ENCODE results near the gene NKAIN2. TPM values are rescaled to one million over a fixed set of nuclear protein-coding genes. Genes with fewer than 3 reads are reported as not detected.

The NKAIN2 gene
- total RNA-seq, 1 donor, result 16.7 TPM

DNA sequence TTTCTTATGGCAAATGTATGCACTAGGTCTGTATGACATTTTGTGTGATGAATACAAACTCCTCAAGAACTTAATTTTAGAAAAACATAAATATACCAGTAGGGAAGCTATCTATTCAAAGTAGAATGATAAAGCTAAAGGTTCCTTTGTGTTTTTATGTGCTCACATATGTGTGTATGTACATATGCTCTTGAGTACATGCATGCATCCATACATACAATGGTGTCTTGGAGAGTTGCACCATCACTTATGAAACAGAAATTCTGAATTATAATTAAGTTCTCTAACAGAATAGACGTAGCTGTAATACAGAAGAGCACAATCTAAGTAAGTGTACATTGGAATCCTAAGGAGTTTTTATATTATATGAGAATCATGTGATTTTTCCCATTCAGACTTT is 2.3 kb downstream of the NKAIN2 start:
- DNase-seq (ENCODE audit: low read depth in 2 of 3, low spot score in 2 of 3), result no peak

DNA sequence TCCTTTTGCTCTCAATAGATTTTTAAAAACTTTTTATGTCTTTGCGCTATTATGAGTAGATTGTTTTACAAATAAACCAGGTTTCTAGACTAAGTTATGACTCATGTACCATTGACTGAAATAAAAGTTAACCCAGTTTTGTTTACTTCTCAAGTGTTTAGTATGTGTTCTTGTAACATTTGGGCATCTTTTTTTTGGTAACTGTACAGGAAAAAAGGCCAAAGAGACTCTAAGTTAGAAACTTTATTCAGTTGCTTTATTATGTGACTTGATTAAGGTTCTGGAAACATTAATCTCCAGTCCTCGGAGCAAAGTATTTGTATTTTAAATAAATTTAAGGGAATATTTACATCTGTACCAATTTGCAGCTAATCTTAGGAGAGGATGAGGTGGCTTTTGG is 2.9 kb downstream of the NKAIN2 start:
- DNase-seq (ENCODE audit: low read depth in 2 of 3, low spot score in 2 of 3), result no peak

DNA sequence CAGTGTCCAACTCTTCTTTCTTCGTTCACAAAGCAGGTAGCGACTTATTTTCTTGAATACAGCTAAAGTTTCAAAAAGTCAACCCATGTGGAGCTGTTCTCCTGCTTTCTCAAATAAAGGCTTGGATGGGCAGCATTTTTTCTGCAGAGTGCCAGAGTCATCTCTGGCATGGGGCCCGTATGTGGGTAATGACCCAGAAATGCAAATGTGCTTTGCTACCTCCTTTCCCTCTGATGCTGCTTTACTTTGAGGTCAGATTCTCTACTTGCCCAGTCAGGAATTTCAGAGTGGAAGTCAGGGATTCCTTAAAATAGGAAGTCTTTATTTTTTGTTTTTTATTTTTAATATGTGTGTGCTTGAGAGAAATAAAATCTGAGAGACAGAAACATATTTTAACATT is 4.9 kb downstream of the NKAIN2 start:
- DNase-seq (ENCODE audit: low read depth in 2 of 3, low spot score in 2 of 3), result peak in 1 of 3 donors; percentile 49

DNA sequence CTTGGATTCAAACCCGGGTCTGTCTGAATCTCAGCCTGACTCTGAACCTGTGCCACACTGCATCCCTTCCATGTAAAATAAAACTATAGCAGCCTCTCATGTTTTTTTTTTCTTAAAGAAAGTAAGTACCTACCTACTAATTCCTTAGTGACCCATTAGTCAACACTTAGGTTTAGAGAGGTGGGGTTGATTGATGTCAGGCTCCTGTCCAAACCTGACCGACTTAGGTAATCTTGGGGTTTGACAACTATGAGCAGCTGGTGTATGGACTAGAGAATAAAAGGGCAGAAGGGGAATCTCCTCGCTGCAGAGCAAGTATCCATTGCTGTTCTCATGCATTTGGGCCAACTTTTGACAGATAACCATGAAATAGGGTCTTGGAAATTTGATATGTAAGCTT is 6.5 kb downstream of the NKAIN2 start:
- DNase-seq (ENCODE audit: low read depth in 2 of 3, low spot score in 2 of 3), result no peak

DNA sequence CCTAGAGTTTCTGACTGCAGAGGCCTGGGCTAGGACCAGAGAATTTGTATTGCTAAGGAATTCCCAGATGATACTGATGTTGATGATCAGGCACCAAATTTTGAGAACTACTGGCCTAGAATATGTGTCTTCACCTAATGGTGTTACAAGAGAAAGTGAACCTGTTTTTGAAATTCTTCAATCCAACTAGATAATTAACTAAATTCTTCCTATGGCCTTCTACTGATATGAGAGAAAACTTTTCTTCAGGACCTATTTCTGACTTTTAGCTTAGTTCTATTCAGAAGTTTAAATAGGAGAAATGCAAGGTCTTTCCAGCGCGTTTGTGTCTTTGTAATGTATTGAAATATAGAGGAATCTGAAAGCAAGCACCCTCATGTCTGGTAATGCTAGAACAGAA is 7.3 kb downstream of the NKAIN2 start:
- no peak for DNase-seq (ENCODE audit: low read depth in 2 of 3, low spot score in 2 of 3)

DNA sequence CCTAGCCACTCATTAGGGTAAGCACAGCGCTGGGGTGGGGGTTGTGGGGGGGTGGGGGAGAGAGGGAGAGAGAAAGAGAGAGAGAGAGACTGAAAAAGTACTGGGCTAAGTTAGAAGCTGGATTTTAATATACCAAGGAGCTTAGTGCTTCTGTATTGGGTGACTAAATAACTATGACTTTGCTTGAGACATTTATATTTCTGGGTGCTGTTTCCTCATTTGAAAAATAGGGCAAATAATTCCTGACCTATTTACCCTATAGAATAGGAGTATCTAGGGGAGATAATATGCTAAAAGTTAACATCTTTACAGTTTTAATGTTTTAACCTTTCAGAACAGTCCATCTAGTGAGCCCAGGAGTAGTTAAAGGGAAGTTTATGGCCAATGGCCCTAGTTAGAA is 7.7 kb downstream of the NKAIN2 start:
- DNase-seq (ENCODE audit: low read depth in 2 of 3, low spot score in 2 of 3), result no peak

DNA sequence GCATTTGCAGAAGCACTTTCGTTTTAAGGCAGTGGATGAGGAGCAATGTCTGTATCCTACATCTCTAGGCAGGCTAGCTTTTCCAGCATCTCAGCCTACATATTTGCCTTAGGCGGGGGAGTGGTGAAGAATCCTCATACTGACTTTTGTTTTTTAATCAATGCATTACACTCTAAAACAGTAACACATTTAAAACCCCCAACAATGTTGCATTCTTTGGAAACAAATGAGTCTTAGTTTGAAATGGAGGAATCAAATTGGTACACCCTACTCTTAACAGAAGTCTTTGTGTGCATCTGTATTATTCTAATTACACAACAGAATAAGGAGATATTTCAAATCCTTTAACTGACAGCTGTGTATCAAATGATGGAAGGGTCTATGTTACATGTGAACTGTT is 9.0 kb downstream of the NKAIN2 start:
- no peak for DNase-seq (ENCODE audit: low read depth in 2 of 3, low spot score in 2 of 3)

DNA sequence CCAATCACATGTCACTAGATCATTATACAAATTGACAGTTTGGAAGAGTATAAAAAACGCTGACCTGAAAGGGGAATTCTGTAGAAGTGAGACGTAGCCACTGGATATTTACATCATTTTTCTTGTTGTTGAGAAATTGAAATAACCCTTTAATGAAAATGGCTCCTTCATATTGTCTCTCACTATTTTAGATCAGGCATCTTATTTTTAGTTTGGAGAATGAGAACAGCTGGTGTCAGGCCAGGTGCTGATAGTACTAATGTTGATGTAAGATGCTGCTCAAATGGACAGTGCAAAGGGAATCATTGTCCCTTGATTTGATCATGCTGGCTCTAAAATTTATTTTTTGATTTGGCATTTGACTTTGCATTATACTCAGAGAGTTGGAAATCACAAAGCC is 17.4 kb downstream of the NKAIN2 start:
- DNase-seq (ENCODE audit: low read depth in 2 of 3, low spot score in 2 of 3), result no peak

DNA sequence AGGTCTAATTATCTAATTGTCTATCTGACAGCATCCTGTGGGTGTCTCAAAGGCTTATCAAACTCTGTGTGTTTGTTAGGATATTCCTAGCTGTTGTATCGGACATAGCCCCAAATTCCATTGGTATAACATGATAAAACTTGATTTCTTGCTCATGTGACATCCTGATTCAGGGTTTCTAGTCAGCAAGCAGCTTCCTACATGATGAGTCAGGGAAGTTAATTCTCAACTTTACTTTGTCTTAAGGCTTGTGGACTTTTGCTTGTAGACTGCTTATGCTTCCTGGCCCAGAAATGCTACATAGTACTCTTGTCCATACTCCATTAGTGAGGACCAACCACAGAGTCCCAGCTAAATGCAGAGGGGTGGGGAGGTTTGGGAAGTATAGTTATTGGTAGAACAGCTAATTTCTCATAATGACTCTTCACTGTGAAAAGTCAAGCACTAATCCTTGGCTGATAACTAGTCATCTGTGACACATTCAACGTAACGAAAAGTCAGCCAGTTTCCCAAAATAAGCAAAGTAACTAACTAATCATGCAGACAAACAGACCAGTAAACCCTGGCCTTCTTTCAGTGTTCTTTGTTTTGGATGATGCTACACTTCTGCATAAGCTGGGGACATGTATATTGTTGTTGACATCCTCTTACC is 25.8 kb downstream of the NKAIN2 start:
- DNase-seq (ENCODE audit: low read depth in 2 of 3, low spot score in 2 of 3), result peak in 2 of 3 donors; percentile 40 to 56

DNA sequence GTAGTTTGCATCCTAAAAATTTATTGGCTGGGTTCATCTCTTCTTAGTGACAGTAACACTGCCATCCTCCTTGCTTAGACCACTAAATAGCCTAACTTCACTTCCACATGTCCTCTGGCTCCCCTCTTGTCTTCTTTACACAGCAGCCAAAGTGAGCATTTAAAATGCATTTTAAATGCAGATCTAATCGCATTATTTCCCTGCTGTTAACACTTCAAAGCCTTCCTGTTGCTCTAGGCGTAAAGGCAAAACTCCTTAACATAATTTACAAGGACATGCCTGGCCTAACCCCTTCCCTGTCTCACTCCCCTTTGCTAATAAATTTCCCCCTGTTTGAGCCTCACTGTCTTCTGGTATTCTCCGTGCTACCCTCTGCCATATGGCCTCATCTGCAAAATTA is 26.5 kb downstream of the NKAIN2 start:
- DNase-seq (ENCODE audit: low read depth in 2 of 3, low spot score in 2 of 3), result no peak

DNA sequence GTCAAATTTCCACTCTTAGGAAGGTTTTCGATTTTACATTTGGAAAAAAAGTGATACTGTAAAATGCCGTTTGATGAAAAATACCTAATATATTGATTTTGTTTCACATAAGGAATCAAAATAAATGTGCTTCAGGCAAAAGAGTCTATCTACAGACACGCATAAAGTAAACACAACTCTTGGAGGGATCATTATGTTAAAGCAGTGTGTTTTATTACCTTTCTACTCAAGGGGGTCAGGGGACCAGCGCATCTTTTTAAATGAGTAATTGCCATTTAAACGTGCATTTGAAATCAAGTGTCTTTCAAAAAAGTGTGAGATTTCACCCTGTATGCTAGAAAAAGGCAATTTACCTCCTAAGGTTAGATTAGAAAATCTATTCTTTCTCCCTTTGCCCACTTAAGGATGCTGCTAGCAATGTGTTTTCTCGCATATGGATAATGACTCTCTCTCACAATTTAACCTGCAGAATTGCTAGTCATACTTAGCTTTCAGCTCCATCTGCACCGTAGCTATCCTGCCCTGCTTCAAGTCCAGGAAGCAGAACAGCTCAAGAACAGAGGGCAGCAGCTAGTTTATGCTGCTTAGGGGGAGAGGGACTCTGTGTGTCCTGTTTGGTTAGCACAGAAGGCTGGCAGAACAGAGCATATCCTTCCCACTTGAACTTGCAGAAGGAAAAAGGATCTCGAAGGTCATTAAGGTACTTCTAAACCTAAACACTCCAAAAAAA is 35.0 kb downstream of the NKAIN2 start:
- DNase-seq (ENCODE audit: low read depth in 2 of 3, low spot score in 2 of 3), result peak in 2 of 3 donors; percentile 62 to 68

DNA sequence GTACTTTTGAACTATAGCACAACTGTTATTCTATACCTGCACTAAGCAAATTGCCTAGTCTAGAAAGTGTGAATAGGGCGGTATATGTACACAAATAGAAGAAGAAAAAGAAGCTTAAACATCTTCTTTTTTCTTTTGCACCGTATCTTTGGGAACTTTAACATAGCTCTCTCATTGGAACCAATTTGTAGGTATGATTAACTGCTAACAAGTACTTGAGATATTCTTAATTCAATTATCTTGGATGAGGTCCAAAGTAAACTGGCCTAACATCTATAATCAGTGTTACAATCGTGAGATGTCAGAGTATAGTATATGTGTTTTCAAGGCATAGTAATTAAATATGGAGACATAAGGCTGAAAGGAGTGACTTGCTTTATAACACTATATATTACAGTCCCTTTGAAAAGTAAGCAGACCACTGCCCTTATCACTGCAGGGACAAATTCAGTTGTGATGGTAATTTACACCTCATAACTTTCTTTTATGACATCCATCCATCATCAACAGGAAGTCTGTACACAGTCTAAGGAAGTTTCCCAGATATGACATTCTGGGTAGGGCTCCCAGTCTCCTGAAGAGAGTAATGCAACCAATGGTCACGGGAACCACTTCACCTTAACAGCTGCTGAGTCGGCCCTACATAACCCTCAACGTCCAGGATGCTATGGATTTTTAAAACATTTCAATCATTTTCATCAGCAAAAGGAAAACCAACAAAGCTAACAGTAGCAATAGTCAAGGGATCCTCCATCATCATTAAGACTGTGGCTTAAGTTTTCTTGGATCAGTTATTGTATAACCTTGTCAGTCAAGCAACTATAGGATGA is 37.6 kb downstream of the NKAIN2 start:
- peak in 2 of 3 donors; percentile 56 to 62 for DNase-seq (ENCODE audit: low read depth in 2 of 3, low spot score in 2 of 3)

DNA sequence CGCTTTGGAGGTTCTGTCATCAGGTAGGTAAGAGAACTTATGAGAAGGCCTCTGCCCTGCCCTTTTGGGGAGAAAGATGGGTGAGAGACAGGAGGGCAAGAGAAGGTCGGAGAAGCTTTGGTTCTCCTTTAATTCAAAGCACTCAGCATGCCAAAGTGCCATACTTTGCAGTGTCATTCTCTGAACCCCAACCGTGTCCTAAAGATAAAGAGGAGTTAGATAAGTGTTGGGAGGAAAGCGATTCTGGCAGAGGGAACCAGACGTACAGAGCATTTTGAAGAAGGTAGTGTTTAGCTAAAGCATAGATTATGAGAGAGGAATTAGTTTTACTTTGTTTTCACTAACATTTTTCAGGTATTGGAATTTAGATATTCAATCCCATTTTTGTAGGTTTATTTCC is 40.3 kb downstream of the NKAIN2 start:
- no peak for DNase-seq (ENCODE audit: low read depth in 2 of 3, low spot score in 2 of 3)

DNA sequence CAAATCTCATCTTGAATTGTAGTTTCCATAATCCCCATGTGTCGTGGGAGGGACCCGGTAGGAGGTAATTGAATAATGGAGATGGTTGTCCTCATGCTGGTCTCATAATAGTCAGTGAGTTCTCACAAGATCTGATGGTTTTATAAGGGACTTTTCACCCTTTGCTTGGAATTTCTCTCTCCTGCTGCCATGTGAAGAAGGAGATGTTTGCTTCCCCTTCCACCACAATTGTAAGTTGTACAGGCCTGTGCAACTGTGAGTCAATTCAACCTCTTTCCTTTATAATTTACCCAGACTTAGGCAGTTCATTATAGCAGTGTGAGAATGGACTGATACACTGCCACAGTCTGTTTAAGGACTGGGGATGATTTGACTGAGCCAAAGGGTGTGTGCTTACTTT is 44.7 kb downstream of the NKAIN2 start:
- no peak for DNase-seq (ENCODE audit: low read depth in 2 of 3, low spot score in 2 of 3)

DNA sequence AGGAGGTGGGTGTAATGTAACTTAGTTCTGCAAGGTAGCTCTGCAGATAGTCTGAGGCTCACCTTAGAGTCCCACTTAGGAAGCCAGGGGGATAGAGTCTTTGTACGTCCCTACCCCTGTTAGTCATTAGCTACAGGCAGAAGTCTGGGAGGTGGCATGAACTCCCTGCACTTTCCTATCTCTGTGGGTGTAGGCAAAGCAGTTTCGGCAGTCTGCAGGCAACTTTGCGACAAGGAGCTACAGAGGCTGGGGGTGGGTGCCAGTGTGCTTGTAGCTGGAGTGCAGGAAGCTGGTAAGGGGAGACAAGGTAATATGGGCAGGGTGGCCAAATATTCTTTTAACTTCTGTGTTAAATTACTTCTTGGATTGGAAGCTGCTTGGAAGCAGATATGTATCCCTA is 45.7 kb downstream of the NKAIN2 start:
- DNase-seq (ENCODE audit: low read depth in 2 of 3, low spot score in 2 of 3), result no peak

DNA sequence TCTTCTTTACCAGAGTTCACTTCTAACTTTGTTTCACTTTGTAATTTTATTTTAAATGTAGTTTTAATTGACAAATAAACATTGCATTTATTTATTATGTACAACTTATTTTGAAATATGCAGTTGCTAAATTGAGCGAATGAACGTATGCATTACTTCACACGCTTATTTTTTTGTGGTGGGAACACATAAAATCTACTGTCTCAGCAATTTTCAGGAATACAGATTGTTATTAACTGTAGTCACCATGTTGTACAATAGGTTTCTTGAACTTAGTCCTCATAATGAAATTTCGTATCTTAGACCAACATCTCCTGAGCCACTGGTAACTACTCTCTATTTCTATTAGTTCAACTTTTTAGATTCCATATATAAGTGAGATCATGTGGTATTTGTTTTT is 46.9 kb downstream of the NKAIN2 start:
- no peak for DNase-seq (ENCODE audit: low read depth in 2 of 3, low spot score in 2 of 3)

DNA sequence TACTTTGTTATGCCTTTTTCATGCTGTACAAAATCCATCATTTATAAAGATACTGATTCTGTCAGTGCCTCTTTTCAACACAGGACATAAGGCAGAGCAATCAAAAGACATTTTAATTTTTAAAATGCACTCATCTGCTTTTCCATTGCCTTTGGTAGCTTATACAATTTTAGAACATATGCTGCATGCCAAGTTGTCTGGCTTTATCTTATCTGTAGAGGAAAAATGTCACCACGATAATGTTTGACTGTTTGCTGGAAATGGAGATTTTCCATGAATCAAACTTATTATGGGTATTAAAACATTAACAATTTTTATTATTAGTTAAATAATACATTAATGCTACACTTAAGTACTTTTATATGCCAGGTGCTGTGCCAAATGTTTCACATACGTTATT is 50.5 kb downstream of the NKAIN2 start:
- no peak for DNase-seq (ENCODE audit: low read depth in 2 of 3, low spot score in 2 of 3)

DNA sequence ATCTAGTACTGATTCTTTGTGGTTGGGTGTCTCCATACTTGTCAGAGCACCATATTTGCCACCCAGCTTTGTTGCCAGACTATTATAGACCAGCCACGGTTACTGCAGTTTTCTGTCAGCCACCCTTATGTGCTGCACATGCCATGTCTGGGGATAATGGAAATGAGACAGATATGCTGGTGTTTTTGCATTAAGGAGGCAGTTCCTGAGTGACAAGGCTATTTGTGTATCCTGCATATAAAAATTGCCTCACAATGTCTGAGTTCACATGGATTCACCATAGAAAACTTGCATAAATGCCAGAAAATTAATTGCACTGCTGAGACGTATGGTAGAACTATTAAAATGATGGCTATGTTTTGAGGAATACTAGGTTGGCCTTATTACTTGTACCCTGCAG is 51.8 kb downstream of the NKAIN2 start:
- DNase-seq (ENCODE audit: low read depth in 2 of 3, low spot score in 2 of 3), result no peak

DNA sequence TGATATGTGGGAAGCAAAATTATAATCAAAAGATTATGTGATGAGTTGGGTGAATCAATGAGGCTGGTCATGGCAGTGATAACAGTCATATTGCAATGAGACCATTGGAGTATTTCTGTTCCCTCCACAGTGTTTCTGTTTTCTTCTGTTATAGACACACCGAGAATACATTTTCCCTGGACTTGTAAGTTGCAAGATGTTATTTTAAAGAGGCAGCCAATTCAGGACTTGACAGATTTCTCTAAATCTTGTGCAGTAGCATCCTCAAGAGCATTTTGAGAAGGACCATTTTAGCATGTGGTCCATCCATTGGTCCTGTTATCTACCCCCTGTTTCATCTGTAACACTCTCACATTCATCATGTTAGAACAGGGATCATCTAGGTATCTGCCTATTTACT is 55.6 kb downstream of the NKAIN2 start:
- no peak for DNase-seq (ENCODE audit: low read depth in 2 of 3, low spot score in 2 of 3)

DNA sequence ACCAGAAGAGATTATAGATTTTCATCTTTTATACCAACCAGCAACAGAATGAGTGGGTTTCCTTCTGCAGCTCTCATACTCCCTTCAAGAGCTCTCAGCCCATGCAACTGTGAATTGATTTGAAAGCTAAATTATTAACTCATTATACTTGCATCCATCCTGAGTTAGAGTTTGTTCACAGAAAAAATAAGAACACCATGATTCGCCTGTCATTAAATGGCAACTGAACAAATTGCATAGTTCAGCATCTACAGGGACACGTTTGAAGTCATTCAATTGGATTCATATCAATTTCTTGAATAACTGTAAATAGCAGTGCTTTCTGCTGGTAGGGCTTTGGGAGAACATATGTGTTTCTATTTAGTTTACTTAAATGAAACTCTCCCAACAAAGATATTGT is 65.7 kb downstream of the NKAIN2 start:
- DNase-seq (ENCODE audit: low read depth in 2 of 3, low spot score in 2 of 3), result no peak

DNA sequence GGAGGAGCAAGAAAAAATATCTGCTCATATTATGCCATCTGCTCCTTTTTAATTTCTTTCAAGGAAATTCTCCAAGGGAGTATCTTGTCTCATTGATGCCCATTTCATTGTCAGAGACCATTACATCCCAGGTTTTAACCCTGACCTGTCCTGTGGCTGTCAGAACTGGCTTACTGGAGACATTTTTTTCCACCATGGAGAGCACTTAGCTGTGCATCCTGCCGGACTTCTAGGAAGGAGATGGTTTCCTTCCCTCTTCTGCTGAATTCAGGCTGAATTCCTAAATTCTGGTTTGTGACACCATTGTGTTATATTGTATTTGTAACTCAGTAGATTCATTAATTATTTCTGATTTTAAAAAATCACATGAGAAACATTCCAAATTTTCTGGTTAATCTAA is 70.3 kb downstream of the NKAIN2 start:
- no peak for DNase-seq (ENCODE audit: low read depth in 2 of 3, low spot score in 2 of 3)

DNA sequence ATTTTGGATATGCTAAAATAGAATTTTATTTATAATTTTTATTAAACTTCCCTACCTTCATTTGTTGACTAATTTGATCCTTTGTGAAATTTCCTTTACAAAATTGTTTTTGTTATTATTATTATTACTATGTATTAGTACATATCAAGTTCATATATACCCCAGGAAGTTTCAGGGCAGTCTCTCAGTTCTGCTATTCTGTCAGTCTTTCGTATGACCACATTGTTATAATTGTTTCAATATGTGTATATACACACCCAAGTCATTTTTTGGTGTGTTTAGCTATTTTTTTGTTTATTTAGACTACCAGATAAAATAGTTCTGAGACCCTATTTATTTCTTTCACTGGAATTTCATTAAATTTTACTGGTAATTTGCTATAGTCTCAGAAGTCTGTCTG is 72.1 kb downstream of the NKAIN2 start:
- DNase-seq (ENCODE audit: low read depth in 2 of 3, low spot score in 2 of 3), result no peak
